Heart right ventricle (tissue), 16 donors: ENCODE measurements around the gene HUNK. TPM values are rescaled to one million over a fixed set of nuclear protein-coding genes. Genes with fewer than 3 reads are reported as not detected.
"Not testable (repeated sequence)": the region's sequence is repeated elsewhere in the genome, so short reads cannot be mapped to it uniquely, and the experiment has no call there.

ENCODE experiments used
- ATAC-seq, 8 donors: fragments of 200-7000 bp; cut with Tn5 transposase; one replicate each; pipeline ENCODE4 v1.9.1; 2020; ENCODE audit warnings: mild to moderate bottlenecking in 8 of 8, moderate library complexity in 8 of 8, moderate number of reproducible peaks in 1 of 8
- DNase-seq, 2 donors: peaks; one replicate each; pipeline ENCODE4 v3.0.0-alpha.2; 2020
- H3K27ac ChIP-seq, 10 donors: fragments of 200-600 bp; sonication (generic) in 2 of 10; one replicate each; pipeline versions ENCODE4 v1.5.0 to v1.8.0; 2020 to 2022; ENCODE audit warnings: mild to moderate bottlenecking in 3 of 10
- H3K27me3 ChIP-seq, 7 donors: fragments of 200-600 bp; one replicate each; pipeline ENCODE4 v1.8.0; 2021 to 2022; ENCODE audit warnings: mild to moderate bottlenecking in 2 of 7
- H3K36me3 ChIP-seq, 9 donors: fragments of 200-600 bp; sonication (generic) in 1 of 9; one replicate each; pipeline versions ENCODE4 v1.5.0 to v1.8.0; 2020 to 2022; ENCODE audit warnings: mild to moderate bottlenecking in 2 of 9
- H3K4me1 ChIP-seq, 9 donors: fragments of 200-600 bp; sonication (generic) in 1 of 9; one replicate each; pipeline versions ENCODE4 v1.5.0 to v1.8.0; 2020 to 2022; ENCODE audit warnings: mild to moderate bottlenecking in 4 of 9
- H3K4me3 ChIP-seq, 10 donors: fragments of 200-600 bp; sonication (generic) in 2 of 10; one replicate each; pipeline versions ENCODE4 v1.5.0 to v1.8.0; 2020 to 2022; ENCODE audit warnings: mild to moderate bottlenecking in 7 of 10, moderate library complexity in 2 of 10
- H3K9me3 ChIP-seq, 11 donors: fragments of 200-600 bp in 10 of 11; sonication (generic) in 2 of 11; one replicate each; pipeline versions ENCODE4 v1.5.0 to v1.8.0; 2013 to 2022; ENCODE audit warnings: mild to moderate bottlenecking in 2 of 11, control low read depth in 1 of 11, moderate library complexity in 1 of 11
- CTCF ChIP-seq, 9 donors: fragments of 200-600 bp; sonication (generic) in 2 of 9; IDR thresholded peaks; one replicate each; pipeline versions ENCODE4 v1.5.0 to v1.8.0; 2021 to 2022; ENCODE audit warnings: antibody characterized with exemption in 9 of 9, mild to moderate bottlenecking in 5 of 9, moderate library complexity in 1 of 9
- WGBS, 2 donors: extraction: QIAGEN DNeasy Blood & Tissue Kit; methylation state at CpG; one replicate each; pipeline ENCODE4 v1.1.7; 2013; ENCODE audit warnings: inconsistent platforms in 1 of 2; 5-methylcytosine and 5-hydroxymethylcytosine counted together
- intact Hi-C, 10 donors: fragments of 100-400 bp; cut with DNase I; formaldehyde crosslinking; loops; one replicate each; pipeline versions ENCODE4 v1.11.1 to v1.14.2; 2022
- polyA plus RNA-seq, 2 donors: library from polyadenylated mRNA; stranded (reverse); fragments of 200-250 nt; gene quantifications; one replicate each; pipeline ENCODE4 v1.2.3, GENCODE V29; 2013
- total RNA-seq, 10 donors: library from RNA; stranded (reverse); fragmentation: NEBNext Ultra II Directional in 3 of 10; extraction: Animal tissue kit (Norgen Biotek cat#: 25700) in 3 of 10; gene quantifications; one replicate each; pipeline versions ENCODE4 v1.2.1 to v1.2.4, GENCODE V29; 2021 to 2023
- donor health status: Arrhythmogenic right ventricular cardiomyopathy.
- donor health status: ischemic (EF 13 %, LVEDD 7.1; RV severe dilation, severe dysfunction).
- donor health status: healthy with polysubstance abuse.
- donor health status: DM: no; HTN: yes; CAD: no.
- donor health status: DM: no; HTN: no; CAD: no.
- donor health status: ischemic (EF 25% LVEDD 6.9; RV normal size, moderate dysfunction).
- donor health status: ischemic (EF 25% LVEDD 5.7; RV mildly dilated, moderate dysfunction).
- donor health status: healthy.
- donor health status: DM: yes; HTN: yes; CAD: no.
- donor health status: Ischemic cardiomyopathy.
- donor health status: ischemic (EF 35%, LVEDD 5.7; RV mildly dilated, moderate dysfunction).
- donor health status: nonischemic (EF 11% LVEDD 7.7; RV severe dilation, severe dysfunction).
- donor health status: DM: yes; HTN: yes; CAD: no.
- donor health status: PGD.
- donor health status: ischemic (EF 29% LVEDD 5.4; RV normal size, mild dysfunction).
- donor health status: nonischemic (EF 23%, LVEDD 6.1; RV moderate dilation, normal function).

Gene HUNK
- total and polyA plus RNA-seq, 12 donors: 0.04 to 0.81 (median 0.10) TPM; not detected in 2

- H3K9me3 ChIP-seq: no peaks in the 10 kb centered on the region
- TF ChIP-seq CTCF (IDR thresholded peaks at IDR 0.05): no peak
- H3K36me3 ChIP-seq: no peaks in the 10 kb centered on the region
- no peak overlapping the region for H3K27ac ChIP-seq
- intact Hi-C loops: no loop called here
- DNase-seq (no peak), ATAC-seq (no peak)
- no peaks in the 10 kb centered on the region for H3K4me1 ChIP-seq
- no peak overlapping the region for H3K4me3 ChIP-seq
- 79 to 81% methylated on average over 4 of the region's 4 CpGs for WGBS, 2 donors
- peaks cover 0 to 1% (median 0%) of the 10 kb centered on the region in 7 donors for H3K27me3 ChIP-seq
Measured at GRCh38 chr21:31855180-31855579, 17.6 kb upstream of the HUNK start.

GRCh38 chr21:31857096-31857495 is 15.7 kb upstream of the HUNK start:
- no peak for ATAC-seq
- no peaks in the 10 kb centered on the region for H3K9me3 ChIP-seq
- peaks cover 0 to 9% (median 0%) of the 10 kb centered on the region in 7 donors for H3K27me3 ChIP-seq
- no peaks in the 10 kb centered on the region for H3K4me1 ChIP-seq
- H3K4me3 ChIP-seq: no peak overlapping the region
- DNase-seq: no peak
- H3K36me3 ChIP-seq: no peaks in the 10 kb centered on the region
- H3K27ac ChIP-seq: no peak overlapping the region
- no peak for TF ChIP-seq CTCF (IDR thresholded peaks at IDR 0.05)
- intact Hi-C loops: no loop called here
- 70 to 79% methylated on average over 7 of the region's 7 CpGs for WGBS, 2 donors

GRCh38 chr21:31857631-31858030 is 15.2 kb upstream of the HUNK start:
- intact Hi-C loops, ATAC-seq, H3K4me3 ChIP-seq, H3K36me3 ChIP-seq, H3K9me3 ChIP-seq, DNase-seq, H3K27ac ChIP-seq, H3K4me1 ChIP-seq: not testable (repeated sequence)
- WGBS, 2 donors: 83 to 85% methylated on average over 7 of the region's 7 CpGs
- H3K27me3 ChIP-seq: peaks cover 0 to 10% (median 0%) of the 10 kb centered on the region in 7 donors

- no peaks in the 10 kb centered on the region for H3K9me3 ChIP-seq
- no peak for DNase-seq
- intact Hi-C loops: loop anchor here in 1 of 10 donors (10.0 kb wide), 1 partner anchor 324 kb away; no protein-coding TSS in a partner anchor
Measured at GRCh38 chr21:31860851-31861250, 12.0 kb upstream of the HUNK start.

More at GRCh38 chr21:31860851-31861250, 12.0 kb upstream of the HUNK start:
- WGBS, 2 donors: 95 to 98% methylated on average over 3 of the region's 3 CpGs
- H3K4me1 ChIP-seq: peaks cover 0 to 5% (median 1%) of the 10 kb centered on the region in 9 donors
- H3K27ac ChIP-seq: no peak overlapping the region
- H3K4me3 ChIP-seq: no peak overlapping the region
- no peak for ATAC-seq
- no peaks in the 10 kb centered on the region for H3K36me3 ChIP-seq
- TF ChIP-seq CTCF (IDR thresholded peaks at IDR 0.05): no peak
- H3K27me3 ChIP-seq: peaks cover 0 to 10% (median 0%) of the 10 kb centered on the region in 7 donors
